ENCODE results near the gene ITPKB. TPM values are rescaled to one million over a fixed set of nuclear protein-coding genes. Genes with fewer than 3 reads are reported as not detected.

ITPKB gene
- total and polyA plus RNA-seq, 7 donors, result 1.4 to 80.9 (median 52.4) TPM

DNA sequence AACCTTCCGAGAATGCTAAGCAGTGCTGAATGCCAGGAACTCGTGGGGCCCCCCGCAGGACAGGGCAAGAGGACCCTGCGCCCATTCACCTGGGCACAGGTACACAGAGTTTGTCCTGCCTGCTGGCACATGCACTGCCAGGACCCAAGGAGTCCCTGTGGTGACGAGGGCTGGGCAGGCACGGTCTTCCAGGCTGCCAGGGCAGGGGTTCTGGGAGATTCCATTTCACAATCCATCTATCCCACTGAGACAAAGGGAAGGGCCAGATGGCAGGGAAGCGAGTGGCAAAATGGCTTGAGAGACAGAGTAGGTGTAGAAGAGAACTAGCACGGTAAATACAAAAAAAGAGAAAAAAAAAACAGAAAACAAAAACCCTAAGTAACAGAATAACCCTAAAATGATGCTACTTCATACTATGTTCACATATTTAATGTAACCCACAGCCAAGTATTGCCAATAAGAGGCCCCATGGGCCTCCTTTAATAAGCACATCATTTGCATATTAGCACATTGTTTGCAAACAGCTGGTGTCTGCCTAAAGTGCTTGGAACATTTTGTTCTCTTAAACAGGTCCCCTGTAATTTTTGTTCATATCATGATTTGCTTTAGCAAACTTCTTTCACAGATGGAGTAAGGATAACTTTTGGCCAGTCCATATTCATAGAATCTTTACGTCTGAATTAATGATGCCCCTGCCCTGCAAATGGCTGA, 106.8 kb downstream of the ITPKB start:
- H3K4me3 ChIP-seq, result no peak overlapping the region
- H3K9me3 ChIP-seq, result no peaks in the 10 kb centered on the region
- peaks cover 0 to 62% (median 49%) of the 10 kb centered on the region in 4 donors for H3K4me1 ChIP-seq
- DNase-seq, result peak; percentile 71
- TF ChIP-seq EP300 (IDR thresholded peaks at IDR 0.05) (no peak), POLR2A (IDR thresholded peaks at IDR 0.05) (no peak), CTCF (IDR thresholded peaks at IDR 0.05) (no peak), POLR2AphosphoS5 (IDR thresholded peaks at IDR 0.05) (peak in 2 of 4 donors; percentile 3 to 42)
- intact Hi-C loops (cut with DNase I), result loop anchor here (10.0 kb wide), 1 partner anchor 342 kb away; no protein-coding TSS in a partner anchor
- no peaks in the 10 kb centered on the region for H3K27me3 ChIP-seq
- WGBS, 2 donors, result 89 to 92% methylated on average over 9 of the region's 9 CpGs
- peak overlapping the region; percentile 75 to 85 (median 80) for H3K27ac ChIP-seq
- peaks cover 6 to 51% (median 21%) of the 10 kb centered on the region in 4 donors for H3K36me3 ChIP-seq

- peak; percentile 69 for DNase-seq
- intact Hi-C loops (cut with DNase I), result loop anchor here (10.0 kb wide), 1 partner anchor 343 kb away; no protein-coding TSS in a partner anchor
- Histone ChIP-seq H3K36me3 (peaks cover 0 to 41% (median 14%) of the 10 kb centered on the region in 4 donors), H3K27me3 (no peaks in the 10 kb centered on the region), H3K4me3 (no peak overlapping the region), H3K9me3 (no peaks in the 10 kb centered on the region), H3K4me1 (peaks cover 0 to 65% (median 50%) of the 10 kb centered on the region in 4 donors), H3K27ac (peak overlapping the region; percentile 75 to 85 (median 80))
- no peak for TF ChIP-seq POLR2A (IDR thresholded peaks at IDR 0.05)
- WGBS, 2 donors, result 80 to 83% methylated on average over 10 of the region's 10 CpGs
Measured at GRCh38 chr1:226631229-226632000, 107.7 kb downstream of the ITPKB start.

DNA sequence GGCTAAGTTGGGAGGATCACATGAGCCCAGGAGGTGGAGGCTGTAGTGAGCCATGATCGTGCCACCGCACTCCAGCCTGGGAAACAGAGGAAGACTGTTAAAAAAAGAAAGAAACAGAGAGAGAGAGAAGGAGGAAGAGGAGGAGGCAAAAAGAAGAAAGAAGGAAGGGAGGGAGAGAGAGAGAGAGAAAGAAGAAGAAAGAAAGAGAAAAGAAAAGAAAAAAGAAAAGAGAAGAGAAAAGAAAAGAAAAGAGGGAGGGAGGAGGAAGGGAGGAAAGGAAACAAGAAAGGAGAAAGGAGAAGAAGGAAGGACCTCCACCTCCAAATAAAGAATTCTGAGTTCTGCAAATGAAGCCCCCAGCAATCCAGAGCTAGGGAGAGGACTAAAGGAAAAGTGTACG, 108.5 kb downstream of the ITPKB start:
- DNase-seq, result no peak
- H3K27me3 ChIP-seq, result no peaks in the 10 kb centered on the region
- TF ChIP-seq EP300 (IDR thresholded peaks at IDR 0.05) (no peak), POLR2AphosphoS5 (IDR thresholded peaks at IDR 0.05) (no peak), POLR2A (IDR thresholded peaks at IDR 0.05) (no peak), CTCF (IDR thresholded peaks at IDR 0.05) (no peak)
- peaks cover 0 to 70% (median 56%) of the 10 kb centered on the region in 4 donors for H3K4me1 ChIP-seq
- WGBS, 2 donors, result 96 to 97% methylated on average over 3 of the region's 3 CpGs
- no peak overlapping the region for H3K4me3 ChIP-seq
- H3K36me3 ChIP-seq, result peaks cover 0 to 33% (median 9%) of the 10 kb centered on the region in 4 donors
- intact Hi-C loops (cut with DNase I), result loop anchor here (10.0 kb wide), 1 partner anchor 344 kb away; no protein-coding TSS in a partner anchor
- H3K27ac ChIP-seq, result peak overlapping the region; percentile 75 to 85 (median 80)
- H3K9me3 ChIP-seq, result no peaks in the 10 kb centered on the region

DNA sequence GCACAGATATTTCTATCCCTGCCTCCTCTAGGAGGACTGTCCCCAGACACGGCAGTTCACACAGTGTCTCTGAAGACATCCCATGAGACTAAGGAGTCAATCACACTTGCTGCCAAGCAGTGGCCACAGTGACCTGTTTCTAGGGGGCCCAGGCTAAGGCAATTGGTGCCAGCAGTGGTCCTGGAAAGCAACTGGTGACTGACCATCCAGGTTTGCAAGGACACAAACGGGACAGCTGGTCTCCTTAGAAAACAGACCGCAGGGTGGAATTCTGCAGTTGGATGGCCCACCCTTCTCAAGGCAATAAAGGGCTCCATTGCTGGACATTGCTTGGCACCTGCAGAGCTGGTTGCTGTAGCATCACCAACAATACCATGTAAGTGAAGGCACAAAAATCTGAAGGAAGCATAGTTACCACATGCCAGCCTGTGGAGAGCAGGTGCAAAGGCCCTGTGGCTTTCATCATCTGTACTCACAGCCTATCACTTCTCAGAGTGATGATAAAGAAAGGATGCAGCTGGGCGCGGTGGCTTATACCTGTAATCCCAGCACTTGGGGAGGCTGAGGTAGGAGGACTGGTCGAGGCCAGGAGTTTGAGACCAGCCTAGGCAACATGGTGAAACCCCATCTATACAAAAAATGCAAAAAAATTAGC, 109.1 kb downstream of the ITPKB start:
- H3K4me1 ChIP-seq, result peaks cover 0 to 70% (median 56%) of the 10 kb centered on the region in 4 donors
- WGBS, 2 donors, result 95% methylated on average over 6 of the region's 6 CpGs
- no peak overlapping the region for H3K4me3 ChIP-seq
- intact Hi-C loops (cut with DNase I), result loop anchor here (10.0 kb wide), 1 partner anchor 345 kb away; no protein-coding TSS in a partner anchor
- peak overlapping the region; percentile 44 to 85 (median 74) for H3K27ac ChIP-seq
- TF ChIP-seq POLR2A (IDR thresholded peaks at IDR 0.05) (no peak), POLR2AphosphoS5 (IDR thresholded peaks at IDR 0.05) (no peak), CTCF (IDR thresholded peaks at IDR 0.05) (no peak), EP300 (IDR thresholded peaks at IDR 0.05) (no peak)
- peaks cover 0 to 28% (median 8%) of the 10 kb centered on the region in 4 donors for H3K36me3 ChIP-seq
- H3K27me3 ChIP-seq, result no peaks in the 10 kb centered on the region
- H3K9me3 ChIP-seq, result no peaks in the 10 kb centered on the region
- peak; percentile 55 for DNase-seq
